GM12873 (cell line): ENCODE data around the gene ZNF516.

Experiments
- CTCF ChIP-seq: IDR thresholded peaks from 2 replicates; pipeline ENCODE4 v1.5.1; 2012; ENCODE audit warnings: low read depth, mild to moderate bottlenecking, moderate library complexity, low read length, control low read depth; ENCODE audit not compliant: insufficient read depth; ENCODE audit errors: missing control alignments

The ZNF516 gene

GRCh38 chr18:76353046-76353445 lies 142.0 kb downstream of the ZNF516 start:
- TF ChIP-seq CTCF = no peak

- TF ChIP-seq CTCF = no peak
These were observed 143.0 kb downstream of the ZNF516 start for GRCh38 chr18:76351961-76352581.

GRCh38 chr18:76350134-76351025 lies 144.7 kb downstream of the ZNF516 start:
- no peak for TF ChIP-seq CTCF

- TF ChIP-seq CTCF = peak; percentile 91
These were observed 145.9 kb downstream of the ZNF516 start for GRCh38 chr18:76349067-76349715.

- no peak for TF ChIP-seq CTCF
These were observed 146.6 kb downstream of the ZNF516 start for GRCh38 chr18:76348267-76349066.

- TF ChIP-seq CTCF = no peak
These were observed 147.7 kb downstream of the ZNF516 start for GRCh38 chr18:76347341-76347740.
